Endothelial cell of umbilical vein (primary cell): ENCODE measurements around the gene CCND2. TPM values are rescaled to one million over a fixed set of nuclear protein-coding genes. Genes with fewer than 3 reads are reported as not detected.

Experiments used
- BruUV-seq: library from RNA; stranded (reverse); fragments of 400-500 nt; replicated peaks from 2 replicates; lab custom pipeline; 2021; lab: Mats Ljungman, UMichigan
- CTCF ChIA-PET: fragments of 300-600, 350-600 bp; sonication (Branson Sonifier 250); formaldehyde crosslinking; loops from one replicate; lab custom pipeline; 2021; ENCODE audit warnings: antibody characterized with exemption, inconsistent platforms; lab: Charles Lee
- POLR2A ChIA-PET: fragments of 300-600, 350-600 bp; sonication (Branson Sonifier 250); formaldehyde crosslinking; loops from one replicate; lab custom pipeline; 2021; ENCODE audit warnings: antibody characterized with exemption, inconsistent platforms; lab: Charles Lee
- DNase-seq: peaks from one replicate; pipeline ENCODE4 v3.0.0-alpha.2; 2011; ENCODE audit warnings: low read depth, low spot score
- FAIRE-seq: peaks from 2 replicates; lab custom pipeline; 2011; peaks lifted over from hg19 to GRCh38; lab: Jason Lieb, UNC
- H2AFZ ChIP-seq: 2 replicates; pipeline ENCODE4 v1.6.0; 2012; ENCODE audit warnings: low read depth, low read length, control low read depth, inconsistent platforms
- H3K27ac ChIP-seq: 2 replicates; pipeline ENCODE4 v1.5.1; 2011; ENCODE audit warnings: low read depth, mild to moderate bottlenecking, control low read depth, low read length, moderate library complexity; ENCODE audit not compliant: insufficient read depth
- H3K27me3 ChIP-seq, 2 experiments: 2 replicates each; pipeline versions ENCODE4 v1.6.0 to v1.6.1; 2011; ENCODE audit warnings: low read length in 2 of 2, mixed read lengths in 1 of 2; ENCODE audit not compliant: control insufficient read depth in 2 of 2, insufficient read depth in 2 of 2
- H3K36me3 ChIP-seq, 2 experiments: 2 replicates in 1 of 2; 3 replicates in 1 of 2; pipeline ENCODE4 v1.5.1; 2011; ENCODE audit warnings: low read length in 2 of 2, mild to moderate bottlenecking in 1 of 2, moderate library complexity in 1 of 2; ENCODE audit not compliant: control insufficient read depth in 2 of 2, insufficient read depth in 2 of 2; ENCODE audit errors: extremely low read depth in 1 of 2
- H3K4me1 ChIP-seq: 3 replicates; pipeline ENCODE4 v1.5.1; 2011; ENCODE audit warnings: mild to moderate bottlenecking, low read length; ENCODE audit not compliant: control insufficient read depth, insufficient read depth; ENCODE audit errors: extremely low read depth
- H3K4me2 ChIP-seq: 2 replicates; pipeline ENCODE4 v1.6.1; 2011; ENCODE audit warnings: low read length, control low read depth, mixed read lengths; ENCODE audit not compliant: insufficient read depth
- H3K4me3 ChIP-seq, 3 experiments: fragments of 200-600 bp in 1 of 3; sonication (generic), shearing (Covaris generic) in 1 of 3; replicated peaks in 1 of 3; 2 replicates each; pipeline ENCODE4 v1.5.1; 2011 to 2016; ENCODE audit warnings: control low read depth in 3 of 3, low read length in 3 of 3, mild to moderate bottlenecking in 2 of 3, inconsistent platforms in 1 of 3, low read depth in 1 of 3, moderate library complexity in 1 of 3; ENCODE audit not compliant: insufficient read depth in 1 of 3
- H3K79me2 ChIP-seq: 2 replicates; pipeline ENCODE4 v1.6.0; 2012; ENCODE audit warnings: low read length, inconsistent platforms; ENCODE audit not compliant: control insufficient read depth, insufficient read depth
- H3K9ac ChIP-seq: replicated peaks from 2 replicates; pipeline ENCODE3; 2011; ENCODE audit warnings: low read length, control low read depth; ENCODE audit not compliant: insufficient read depth; ENCODE audit errors: extremely low read depth
- H3K9me1 ChIP-seq: replicated peaks from 3 replicates; pipeline ENCODE4 v1.6.0; 2011; ENCODE audit warnings: mild to moderate bottlenecking, low read length; ENCODE audit not compliant: control insufficient read depth, insufficient read depth; ENCODE audit errors: extremely low read depth
- H3K9me3 ChIP-seq: replicated peaks from 2 replicates; pipeline ENCODE4 v1.5.1; 2012; ENCODE audit warnings: low read length, inconsistent platforms; ENCODE audit not compliant: control insufficient read depth, insufficient read depth
- H4K20me1 ChIP-seq: replicated peaks from 2 replicates; pipeline ENCODE3; 2011; ENCODE audit warnings: mild to moderate bottlenecking, low read length; ENCODE audit not compliant: control insufficient read depth, insufficient read depth; ENCODE audit errors: extremely low read depth
- CTCF ChIP-seq, 2 donors: IDR thresholded peaks; 1 replicate in 1 of 2; 2 replicates in 1 of 2; pipeline ENCODE4 v1.5.1; 2011; ENCODE audit warnings: low read length in 2 of 2, mild to moderate bottlenecking in 2 of 2, moderate library complexity in 2 of 2, control low read depth in 1 of 2, inconsistent platforms in 1 of 2, low read depth in 1 of 2; ENCODE audit not compliant: insufficient read depth in 1 of 2; ENCODE audit errors: extremely low read depth in 1 of 2
- EZH2 ChIP-seq: IDR thresholded peaks from 2 replicates; pipeline ENCODE4 v1.6.1; 2012; ENCODE audit warnings: borderline replicate concordance, low read depth, mild to moderate bottlenecking, moderate library complexity, low read length, inconsistent platforms; ENCODE audit not compliant: severe bottlenecking
- FOS ChIP-seq: IDR thresholded peaks from 2 replicates; pipeline ENCODE4 v1.6.1; 2011; ENCODE audit warnings: mild to moderate bottlenecking, low read length, moderate library complexity, borderline replicate concordance; ENCODE audit not compliant: insufficient read depth
- GATA2 ChIP-seq: IDR thresholded peaks from 2 replicates; pipeline ENCODE4 v1.7.0; 2011; ENCODE audit warnings: low read depth, mild to moderate bottlenecking, moderate library complexity, mixed read lengths, low read length; ENCODE audit not compliant: insufficient read length, insufficient read depth
- JUN ChIP-seq: IDR thresholded peaks from 2 replicates; pipeline ENCODE4 v1.6.1; 2011; ENCODE audit warnings: borderline replicate concordance, low read depth; ENCODE audit not compliant: insufficient read length, insufficient read depth
- MAX ChIP-seq: IDR thresholded peaks from 2 replicates; pipeline ENCODE4 v1.6.1; 2011; ENCODE audit not compliant: insufficient read depth, insufficient read length
- MYC ChIP-seq: IDR thresholded peaks from one replicate; pipeline ENCODE4 v1.6.1; 2011; ENCODE audit warnings: mild to moderate bottlenecking, low read depth, low read length
- POLR2A ChIP-seq: IDR thresholded peaks from 2 replicates; pipeline ENCODE4 v1.6.1; 2012; ENCODE audit warnings: low read depth, mild to moderate bottlenecking, control low read depth, low read length
- POLR2AphosphoS5 ChIP-seq: IDR thresholded peaks from 2 replicates; pipeline ENCODE4 v1.6.1; 2012; ENCODE audit warnings: low read depth, mild to moderate bottlenecking, control low read depth, low read length, moderate library complexity; ENCODE audit not compliant: insufficient read depth
- dilution Hi-C: fragments of 300-500 bp; cut with MboI; formaldehyde crosslinking; loops from one replicate; pipeline ENCODE4 v1.15.0; 2019; ENCODE audit warnings: low sequenced_read_pairs; ENCODE audit not compliant: extremely low pct_ligation_motif_present
- intact Hi-C: fragments of 100-400 bp; cut with micrococcal nuclease; formaldehyde crosslinking; loops from one replicate; pipeline ENCODE4 v1.10.0; 2022
- polyA plus RNA-seq, 4 experiments: library from polyadenylated mRNA; depleted of rRNA in 3 of 4; stranded (reverse) in 3 of 4; unstranded in 1 of 4; fragments of >200 nt; gene quantifications; 2 replicates each; pipeline versions ENCODE4 v1.2.1 to v1.2.3, GENCODE V29; 2011 to 2012; ENCODE audit warnings: missing spikeins in 1 of 4
- total RNA-seq: library from RNA; stranded (reverse); gene quantifications from 2 replicates; pipeline ENCODE4 v1.2.3, GENCODE V29; 2021

The CCND2 gene
- total and polyA plus RNA-seq, 2 donors (not counting 3 experiments of a cell fraction or from before 2014, with no cell fraction given): 0.68 to 3.4 TPM

GRCh38 chr12:4311776-4312175 lies 38.2 kb downstream of the CCND2 start:
- Histone ChIP-seq H3K36me3 (no peaks in the 10 kb centered on the region), H3K4me2 (no peak overlapping the region), H3K4me3 (no peak overlapping the region), H2AFZ (no peak overlapping the region), H3K79me2 (no peaks in the 10 kb centered on the region), H3K27me3 (peaks cover 6 to 16% of the 10 kb centered on the region in 2 experiments), H3K9me3 (no peaks in the 10 kb centered on the region), H3K9me1 (no peaks in the 10 kb centered on the region), H3K27ac (no peak overlapping the region), H4K20me1 (no peaks in the 10 kb centered on the region), H3K4me1 (no peaks in the 10 kb centered on the region), H3K9ac (no peak overlapping the region)
- dilution Hi-C loops (no loop called here), intact Hi-C loops (no loop called here)
- FAIRE-seq: no peak
- ChIA-PET CTCF (interaction anchor here (1.3 to 1.6 kb wide), 2 partner anchors 9 to 35 kb away, joined by 4 read pairs; partner anchors contain the start of gene TIGAR), POLR2A (no interaction called here)
- no TSS peak for BruUV-seq
- no peak for DNase-seq
- TF ChIP-seq GATA2 (no peak), POLR2AphosphoS5 (no peak), MYC (no peak), MAX (no peak), FOS (no peak), CTCF (IDR thresholded peaks at IDR 0.05; ENCODE audit: extremely low read depth in 1 of 2, insufficient read depth in 1 of 2, low read depth in 1 of 2, low read length in 2 of 2) (no peak), EZH2 (no peak), POLR2A (no peak), JUN (no peak)
